BLaER1 (cell line): ENCODE measurements around the gene BTN3A1.
A peak's percentile ranks its signal among the peaks of the same experiment; 100 is the strongest.
"Not testable (repeated sequence)": the region's sequence is repeated elsewhere in the genome, so short reads cannot be mapped to it uniquely, and the experiment has no call there.

Experiments used
- H3K27ac ChIP-seq: shearing (Covaris generic); formaldehyde crosslinking; 2 replicates; pipeline ENCODE4 v1.8.1; 2022
- H3K27me3 ChIP-seq: shearing (Covaris generic); formaldehyde crosslinking; 2 replicates; pipeline ENCODE4 v1.8.1; 2022
- H3K36me3 ChIP-seq: shearing (Covaris generic); formaldehyde crosslinking; 2 replicates; pipeline ENCODE4 v1.8.1; 2022
- H3K4me1 ChIP-seq: shearing (Covaris generic); formaldehyde crosslinking; 2 replicates; pipeline ENCODE4 v1.8.1; 2022
- H3K4me2 ChIP-seq: shearing (Covaris generic); formaldehyde crosslinking; 2 replicates; pipeline ENCODE4 v1.8.1; 2022
- H3K4me3 ChIP-seq: shearing (Covaris generic); formaldehyde crosslinking; 2 replicates; pipeline ENCODE4 v1.8.1; 2022
- H3K9ac ChIP-seq: shearing (Covaris generic); formaldehyde crosslinking; 2 replicates; pipeline ENCODE4 v1.8.1; 2022
- H3K9me3 ChIP-seq: shearing (Covaris generic); formaldehyde crosslinking; 2 replicates; pipeline ENCODE4 v1.8.1; 2022
- H4K20me1 ChIP-seq: shearing (Covaris generic); formaldehyde crosslinking; 2 replicates; pipeline ENCODE4 v1.8.1; 2022
- Cebpa-rat ChIP-seq: shearing (Covaris generic); IDR thresholded peaks from 2 replicates; pipeline ENCODE4 v1.8.1; 2022

BTN3A1 gene

DNA sequence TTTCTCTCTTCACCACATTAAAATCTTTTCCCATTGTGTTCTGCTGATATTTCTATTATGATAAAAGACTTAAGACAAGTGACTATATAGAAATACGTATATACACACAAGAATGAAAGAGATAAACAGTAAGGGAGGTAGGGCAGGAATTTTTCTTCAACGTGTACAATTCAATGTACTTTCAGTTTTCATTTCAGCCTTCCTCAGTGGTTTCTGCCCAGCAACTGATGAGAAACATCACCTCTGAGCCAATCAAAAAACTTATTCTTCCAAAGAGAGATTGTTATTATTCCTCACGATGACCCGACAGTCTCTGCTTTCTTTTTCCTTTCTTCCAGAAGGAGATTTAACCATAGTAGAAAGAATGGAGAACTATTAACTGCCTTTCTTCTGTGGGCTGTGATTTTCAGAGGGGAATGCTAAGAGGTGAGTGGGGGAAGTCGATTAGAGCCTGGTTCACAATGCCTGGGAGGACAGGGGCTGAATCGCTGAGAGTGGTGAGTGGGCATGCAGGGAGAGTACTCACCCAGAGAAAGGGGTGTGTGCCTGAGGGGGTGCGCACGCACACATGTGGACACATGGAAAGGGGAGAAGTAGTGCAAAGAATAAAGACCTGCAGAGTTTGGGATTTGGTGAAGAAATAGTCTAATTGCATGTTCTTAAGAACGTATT, at the start of gene BTN3A1:
BTN3A1 (plus strand) TSS at position 289 of the 672 bp plus-strand sequence. CDS start 3,289 bp downstream, outside the sequence.
- H3K27ac ChIP-seq, result peak within 1 kb of the TSS; percentile 81
- H3K36me3 ChIP-seq, result peaks cover 24% of the 10 kb centered on the region
- H4K20me1 ChIP-seq, result no peaks in the 10 kb centered on the region
- peak within 1 kb of the TSS; percentile 72 for H3K4me3 ChIP-seq
- peaks cover 45% of the 10 kb centered on the region for H3K4me1 ChIP-seq
- H3K27me3 ChIP-seq, result no peaks in the 10 kb centered on the region
- peak within 1 kb of the TSS; percentile 78 for H3K9ac ChIP-seq
- H3K4me2 ChIP-seq, result peak within 1 kb of the TSS; percentile 93
- H3K9me3 ChIP-seq, result no peaks in the 10 kb centered on the region
- no peak for TF ChIP-seq Cebpa-rat

DNA sequence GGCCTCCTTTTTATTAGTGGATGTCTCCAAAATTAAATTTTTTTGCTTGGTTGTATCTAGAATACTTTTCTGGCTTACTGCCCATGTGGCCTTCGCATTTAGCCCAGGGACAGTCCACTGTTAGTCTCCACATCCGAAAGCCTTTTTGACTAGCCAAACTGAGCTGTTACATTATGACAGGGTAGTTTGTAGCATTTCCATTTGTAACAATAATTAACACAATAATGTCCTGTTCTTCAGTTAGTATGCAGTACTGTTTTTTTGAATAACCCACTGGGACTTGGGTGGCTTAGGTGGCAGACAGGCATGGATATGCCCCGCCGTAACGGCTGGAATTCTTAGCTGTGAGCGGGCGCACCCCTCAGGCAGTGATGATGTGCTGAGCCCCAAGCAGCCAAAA, 49.8 kb upstream of the BTN3A1 start:
- Histone ChIP-seq H3K4me2 (no peak overlapping the region), H3K9me3 (no peaks in the 10 kb centered on the region), H3K4me3 (no peak overlapping the region), H3K27me3 (no peaks in the 10 kb centered on the region), H3K4me1 (peaks cover 9% of the 10 kb centered on the region; the same call in 1 of the 2 replicates), H3K36me3 (no peaks in the 10 kb centered on the region), H4K20me1 (no peaks in the 10 kb centered on the region), H3K9ac (no peak overlapping the region), H3K27ac (no peak overlapping the region)
- no peak for TF ChIP-seq Cebpa-rat

GRCh38 chr6:26354162-26354561, 47.9 kb upstream of the BTN3A1 start:
- no peak overlapping the region for H3K4me2 ChIP-seq
- no peaks in the 10 kb centered on the region for H3K27me3 ChIP-seq
- H3K4me1 ChIP-seq, result peaks cover 21% of the 10 kb centered on the region
- TF ChIP-seq Cebpa-rat, result no peak
- H4K20me1 ChIP-seq, result no peaks in the 10 kb centered on the region
- no peak overlapping the region for H3K27ac ChIP-seq
- no peak overlapping the region for H3K9ac ChIP-seq
- no peaks in the 10 kb centered on the region for H3K36me3 ChIP-seq
- H3K9me3 ChIP-seq, result no peaks in the 10 kb centered on the region
- H3K4me3 ChIP-seq, result no peak overlapping the region

DNA sequence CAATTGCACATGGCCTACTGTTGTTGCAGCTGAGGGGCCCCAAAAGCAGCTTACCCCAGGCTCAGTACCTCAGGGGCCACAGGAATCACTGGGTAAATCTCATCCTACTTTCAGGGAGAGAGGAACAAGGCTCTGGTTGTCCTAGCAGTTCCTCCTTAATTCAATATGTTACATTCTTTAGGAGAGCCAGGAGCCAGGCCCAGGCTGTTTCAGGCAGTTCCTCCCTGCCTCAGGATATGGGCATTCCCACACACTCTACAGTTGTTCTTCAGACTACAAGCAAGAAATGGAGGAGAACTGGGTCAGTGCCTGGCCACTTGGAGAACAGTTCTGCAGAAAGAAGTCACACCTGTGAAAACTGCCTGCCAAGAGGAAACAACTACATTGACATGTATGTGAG, 46.7 kb upstream of the BTN3A1 start:
- Histone ChIP-seq H4K20me1 (no peaks in the 10 kb centered on the region), H3K4me2 (no peak overlapping the region), H3K27ac (no peak overlapping the region), H3K9ac (no peak overlapping the region), H3K36me3 (no peaks in the 10 kb centered on the region), H3K9me3 (no peaks in the 10 kb centered on the region), H3K4me1 (peaks cover 26% of the 10 kb centered on the region), H3K27me3 (no peaks in the 10 kb centered on the region), H3K4me3 (no peak overlapping the region)
- no peak for TF ChIP-seq Cebpa-rat

DNA sequence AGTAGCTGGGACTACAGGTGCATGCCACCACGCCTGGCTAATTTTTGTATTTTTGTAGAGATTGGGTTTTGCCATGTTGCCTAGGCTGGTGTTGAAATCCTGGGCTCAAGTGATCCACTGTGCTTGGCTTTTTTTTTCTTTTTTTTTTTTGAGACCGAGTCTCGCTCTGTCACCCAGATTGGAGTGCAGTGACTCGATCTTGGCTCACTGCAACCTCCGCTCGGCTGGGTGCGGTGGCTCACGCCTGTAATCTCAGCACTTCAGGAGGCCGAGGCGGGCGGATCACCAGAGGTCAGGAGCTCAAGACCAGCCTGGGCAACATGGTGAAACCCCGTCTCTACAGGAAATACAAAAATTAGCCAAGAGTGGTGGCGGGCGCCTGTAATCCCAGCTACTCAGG, 44.5 kb upstream of the BTN3A1 start:
- H3K4me1 ChIP-seq, result peaks cover 24% of the 10 kb centered on the region
- H3K9ac ChIP-seq, H3K27me3 ChIP-seq, H3K27ac ChIP-seq, H3K4me2 ChIP-seq, H4K20me1 ChIP-seq, H3K4me3 ChIP-seq, H3K9me3 ChIP-seq, H3K36me3 ChIP-seq: not testable (repeated sequence)

DNA sequence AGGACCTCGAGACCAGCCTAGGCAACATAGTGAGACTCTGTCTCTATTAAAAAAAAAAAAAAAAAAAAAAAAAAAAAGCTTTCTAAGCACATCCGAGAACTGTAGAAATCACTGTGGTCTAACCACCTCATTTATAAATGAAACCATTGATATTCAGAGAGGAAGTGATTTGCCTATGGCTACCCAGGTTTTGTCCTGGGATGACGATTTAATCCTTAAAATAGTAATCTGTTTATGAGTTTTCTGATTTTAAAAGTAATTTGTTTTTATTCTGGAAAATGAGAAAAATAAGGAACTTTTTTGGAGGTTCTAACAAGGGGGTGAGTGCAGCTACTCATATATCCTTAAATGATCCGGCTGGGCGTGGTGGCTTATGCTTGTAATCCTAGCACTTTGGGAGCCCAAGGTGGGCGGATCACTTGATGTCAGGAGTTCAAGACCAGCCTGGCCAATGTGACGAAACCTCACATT, 43.5 kb upstream of the BTN3A1 start:
- Histone ChIP-seq H3K9ac (no peak overlapping the region), H3K27ac (no peak overlapping the region), H4K20me1 (no peaks in the 10 kb centered on the region), H3K4me1 (peaks cover 24% of the 10 kb centered on the region), H3K36me3 (no peaks in the 10 kb centered on the region), H3K27me3 (no peaks in the 10 kb centered on the region), H3K9me3 (no peaks in the 10 kb centered on the region), H3K4me2 (peak overlapping the region; percentile 28), H3K4me3 (no peak overlapping the region)
- TF ChIP-seq Cebpa-rat, result no peak

DNA sequence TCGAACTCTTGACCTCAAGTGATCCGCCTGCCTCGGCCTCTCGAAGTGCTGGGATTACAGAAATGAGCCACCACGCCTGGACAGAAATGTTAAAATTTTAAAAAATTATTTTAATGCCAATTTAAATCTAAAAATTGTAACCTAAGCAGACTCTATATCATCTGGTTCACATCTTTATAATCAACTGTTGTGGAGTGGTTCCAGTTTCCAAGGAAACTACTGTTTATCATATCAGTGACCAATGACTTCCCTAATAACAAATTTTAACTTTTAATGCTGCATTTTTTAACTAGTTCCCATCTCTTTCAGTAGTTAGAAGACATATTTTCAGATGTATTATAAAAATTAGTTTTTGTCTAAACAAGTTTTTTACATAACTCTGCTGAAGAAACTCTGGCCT, 42.3 kb upstream of the BTN3A1 start:
- H3K27ac ChIP-seq, result no peak overlapping the region
- H4K20me1 ChIP-seq, result no peaks in the 10 kb centered on the region
- no peaks in the 10 kb centered on the region for H3K9me3 ChIP-seq
- H3K36me3 ChIP-seq, result no peaks in the 10 kb centered on the region
- no peak overlapping the region for H3K4me2 ChIP-seq
- H3K4me1 ChIP-seq, result peaks cover 34% of the 10 kb centered on the region
- no peak for TF ChIP-seq Cebpa-rat
- no peak overlapping the region for H3K4me3 ChIP-seq
- H3K27me3 ChIP-seq, result no peaks in the 10 kb centered on the region
- no peak overlapping the region for H3K9ac ChIP-seq

DNA sequence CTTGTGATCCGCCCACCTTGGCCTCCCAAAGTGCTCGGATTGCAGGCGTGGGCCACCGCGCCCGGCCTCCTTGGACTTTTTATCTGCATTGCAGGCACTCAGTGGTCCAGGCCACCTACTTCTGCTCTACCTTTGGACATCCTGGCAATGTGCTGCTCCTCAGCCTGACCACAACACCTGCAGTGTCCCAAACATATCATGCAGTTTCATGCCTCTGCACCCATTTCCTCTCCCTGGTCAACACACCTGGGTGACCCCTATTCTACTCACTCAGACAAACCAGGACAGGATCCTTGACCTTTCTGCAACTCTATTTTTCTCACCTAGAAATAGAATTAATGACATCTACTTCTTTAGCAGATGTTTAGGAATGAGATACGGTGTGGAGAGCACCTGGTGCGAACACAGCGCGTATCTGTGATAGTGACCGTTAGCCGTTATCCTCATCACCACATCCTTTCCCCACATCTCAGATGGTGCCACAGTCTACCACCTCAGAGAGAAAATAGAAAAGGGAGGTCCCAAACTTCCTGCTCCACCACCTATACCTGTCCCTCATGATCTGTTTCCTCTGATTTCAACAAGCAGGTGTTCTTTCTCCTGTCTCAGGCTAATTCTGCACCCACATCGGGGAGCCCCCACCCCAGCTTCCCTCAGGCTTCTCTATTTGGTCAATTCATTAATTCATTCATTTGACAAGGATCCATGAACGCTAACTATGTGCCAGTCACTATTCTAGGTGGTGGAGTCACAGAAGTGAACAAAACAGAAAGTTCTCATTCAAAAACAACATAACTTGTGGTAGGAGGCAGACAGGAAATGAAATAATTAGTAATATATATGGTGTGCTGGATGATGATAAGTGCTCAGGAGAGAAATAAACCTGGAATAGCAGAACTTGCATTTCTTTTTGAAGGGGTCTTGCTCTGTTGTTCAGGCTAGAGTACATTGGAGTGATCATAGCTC, 41.3 kb upstream of the BTN3A1 start:
- Histone ChIP-seq H3K4me1 (peaks cover 34% of the 10 kb centered on the region), H3K27me3 (no peaks in the 10 kb centered on the region), H3K9me3 (no peaks in the 10 kb centered on the region), H4K20me1 (no peaks in the 10 kb centered on the region), H3K4me2 (no peak overlapping the region), H3K27ac (no peak overlapping the region), H3K9ac (no peak overlapping the region), H3K4me3 (no peak overlapping the region), H3K36me3 (no peaks in the 10 kb centered on the region)
- TF ChIP-seq Cebpa-rat, result no peak

DNA sequence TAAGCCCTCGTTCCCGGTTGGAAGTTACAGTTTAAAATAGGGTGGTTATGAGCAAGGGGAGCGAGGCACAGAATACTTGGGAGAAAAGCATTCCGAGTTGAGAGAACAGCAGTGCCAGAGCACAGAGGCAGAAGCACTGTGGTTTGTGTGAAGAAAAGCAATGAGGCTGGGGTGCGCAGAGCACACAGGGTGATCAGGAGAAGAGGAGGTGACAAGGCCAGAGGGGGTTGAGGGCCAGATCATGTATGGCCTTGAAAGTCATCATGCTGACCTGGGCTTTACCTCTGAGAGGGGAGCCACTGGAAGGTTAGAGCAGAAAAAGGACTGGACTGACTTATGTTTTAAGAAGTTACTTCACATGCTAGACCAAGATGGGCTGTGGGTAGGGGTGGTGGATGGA, 40.5 kb upstream of the BTN3A1 start:
- Histone ChIP-seq H3K4me2 (no peak overlapping the region), H3K36me3 (no peaks in the 10 kb centered on the region), H3K4me1 (peaks cover 41% of the 10 kb centered on the region), H3K9ac (no peak overlapping the region), H3K27me3 (no peaks in the 10 kb centered on the region), H4K20me1 (no peaks in the 10 kb centered on the region), H3K9me3 (no peaks in the 10 kb centered on the region), H3K4me3 (no peak overlapping the region), H3K27ac (no peak overlapping the region)
- no peak for TF ChIP-seq Cebpa-rat
